ENCODE measurements around the gene SHISAL2A. TPM values are rescaled to one million over a fixed set of nuclear protein-coding genes. Genes with fewer than 3 reads are reported as not detected.

SHISAL2A gene
- total RNA-seq, 1 experiment from 2014 or later, result 0.90 TPM

GRCh38 chr1:52695627-52696026, 62.7 kb downstream of the SHISAL2A start:
- no peak overlapping the region for H3T11ph ChIP-seq (ENCODE audit: low read length)
- peaks cover 12 to 14% of the 10 kb centered on the region in 2 experiments for H3K4me1 Mint-ChIP-seq
- WGBS (ENCODE audit: extremely low coverage, insufficient read length, low lambda C conversion rate), result no CpG with 5 or more reads among the region's 7 CpGs

More at GRCh38 chr1:52695627-52696026, 62.7 kb downstream of the SHISAL2A start:
- no peak overlapping the region for H2BK12ac ChIP-seq (ENCODE audit: insufficient read length, low read depth, low read length)
- H3K9me3 ChIP-seq (ENCODE audit: control insufficient read depth, low read depth, low read length), result no peaks in the 10 kb centered on the region
- no peaks in the 10 kb centered on the region for H3K9me3 Mint-ChIP-seq
- peak overlapping the region; percentile 1 to 3; a peak in 1 of 5 replicates for H3K4me3 Mint-ChIP-seq
- no peak overlapping the region for H2BK120ac ChIP-seq (ENCODE audit: low read depth, low read length, poor library complexity, severe bottlenecking)
- H3K27ac Mint-ChIP-seq, result no peak overlapping the region
- no peak overlapping the region for H2BK15ac ChIP-seq (ENCODE audit: low read depth, low read length)
- no peak overlapping the region for H2AK5ac ChIP-seq (ENCODE audit: insufficient read length, low read length)
- no peak overlapping the region for H3K4me2 ChIP-seq (ENCODE audit: insufficient read depth, insufficient read length, low read length)
- no peak overlapping the region for H3K27ac ChIP-seq (ENCODE audit: insufficient read length, low read depth, low read length)
- peaks cover 9% of the 10 kb centered on the region for H3K23me2 ChIP-seq (ENCODE audit: insufficient read length, low read depth, low read length, poor library complexity, severe bottlenecking)
- no peak overlapping the region for H3K4ac ChIP-seq (ENCODE audit: low read depth, low read length)
- DNase-seq, result no peak
- peaks cover 3% of the 10 kb centered on the region; the same call in 1 of the 2 replicates for H3K27me3 Mint-ChIP-seq (ENCODE audit: low read depth)
- H4K91ac ChIP-seq (ENCODE audit: insufficient read length, low read depth, low read length), result no peak overlapping the region
- H3K9ac ChIP-seq (ENCODE audit: extremely low read depth, insufficient read length, low read length), result no peak overlapping the region
- H3K4me1 ChIP-seq (ENCODE audit: insufficient read depth, low read length), result no peaks in the 10 kb centered on the region
- no peak overlapping the region for H2BK5ac ChIP-seq (ENCODE audit: insufficient read length, low read length)
- no peak overlapping the region for H3K18ac ChIP-seq (ENCODE audit: insufficient read length, low read depth, low read length)
- H2AFZ ChIP-seq (ENCODE audit: low read length), result no peak overlapping the region
- TF ChIP-seq CTCF (conservative IDR thresholded peaks at IDR 0.05), result no peak
- no peaks in the 10 kb centered on the region for H3K27me3 ChIP-seq (ENCODE audit: insufficient read depth, low read length)
- H4K8ac ChIP-seq (replicated peaks; ENCODE audit: insufficient read length, low read depth, low read length), result no peak overlapping the region
- H3K79me2 ChIP-seq (ENCODE audit: insufficient read depth, low read length), result peaks cover 15% of the 10 kb centered on the region; the same call in 1 of the 2 replicates
- no peak overlapping the region for H3K23ac ChIP-seq (ENCODE audit: insufficient read length, low read depth, low read length)
- no peak overlapping the region for H3K14ac ChIP-seq (ENCODE audit: insufficient read depth, low read length)
- H4K5ac ChIP-seq (ENCODE audit: insufficient read length, low read depth, low read length), result no peak overlapping the region
- no peak overlapping the region for H2BK20ac ChIP-seq (ENCODE audit: low read depth, low read length, poor library complexity, severe bottlenecking)
- H3K79me1 ChIP-seq (ENCODE audit: insufficient read depth, low read depth, low read length, poor library complexity, severe bottlenecking), result peaks cover 5% of the 10 kb centered on the region
- H3K36me3 Mint-ChIP-seq (ENCODE audit: insufficient read depth in 1 of 3, low read depth in 3 of 3), result peaks cover 20 to 51% (median 49%) of the 10 kb centered on the region in 3 experiments
- H3K56ac ChIP-seq (ENCODE audit: insufficient read length, low read depth, low read length), result no peak overlapping the region
- no peaks in the 10 kb centered on the region for H4K20me1 ChIP-seq (ENCODE audit: control insufficient read depth, insufficient read depth, insufficient read length)

Data from H9 (cell line).